Measurements from ENCODE around the gene KCNQ1. TPM values are rescaled to one million over a fixed set of nuclear protein-coding genes. Genes with fewer than 3 reads are reported as not detected.

KCNQ1 gene
- total RNA-seq, 1 experiment from 2014 or later: 1.0 TPM

DNA sequence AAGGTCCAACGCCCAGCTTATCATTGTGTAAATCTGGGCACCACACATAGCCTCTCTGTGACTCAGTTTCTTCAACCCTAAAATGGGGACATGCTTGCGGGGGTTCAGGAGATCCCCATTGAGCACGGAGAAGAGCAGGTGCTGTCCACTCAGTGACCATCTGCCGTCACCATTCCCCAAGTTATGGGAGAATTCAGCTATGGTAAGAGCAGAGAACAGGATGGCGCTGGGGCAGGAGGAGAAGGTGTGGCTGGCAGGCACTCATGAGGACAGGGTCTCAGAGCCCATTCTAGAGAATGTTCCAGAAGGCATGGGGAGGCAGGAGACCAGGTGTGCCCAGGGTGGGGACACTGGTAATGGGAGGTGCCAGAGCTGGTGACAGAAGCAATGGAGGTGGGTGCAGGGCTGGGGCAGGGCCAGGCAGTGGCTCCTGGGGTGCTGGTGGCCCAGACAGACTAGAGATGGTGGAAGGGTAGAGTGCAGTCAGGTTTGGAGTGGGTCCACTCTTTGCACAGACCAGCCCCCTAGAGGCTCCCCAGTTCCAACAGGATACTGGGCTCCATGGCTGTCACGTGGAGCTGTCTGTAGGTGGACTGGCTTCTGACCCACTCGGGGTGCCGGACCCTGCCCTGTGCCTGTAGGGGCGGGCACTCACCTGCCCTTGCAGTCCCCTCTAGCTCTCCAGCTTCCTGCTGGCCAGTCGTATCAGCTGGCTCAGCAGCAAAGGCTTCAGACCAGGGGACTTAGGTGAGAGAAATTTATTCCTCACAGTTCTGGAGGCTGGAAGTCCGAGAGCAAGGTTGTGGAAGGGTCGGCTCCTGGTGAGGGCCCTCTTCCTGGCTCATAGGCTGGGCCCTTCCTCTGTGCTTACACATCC lies 356.1 kb downstream of the KCNQ1 start:
- peaks cover 16% of the 10 kb centered on the region for H3K9me3 Mint-ChIP-seq (ENCODE audit: unreplicated experiment)
- ChIA-PET POLR2A (no interaction called here), CTCF (no interaction called here)
- TF ChIP-seq, protein P1, sequence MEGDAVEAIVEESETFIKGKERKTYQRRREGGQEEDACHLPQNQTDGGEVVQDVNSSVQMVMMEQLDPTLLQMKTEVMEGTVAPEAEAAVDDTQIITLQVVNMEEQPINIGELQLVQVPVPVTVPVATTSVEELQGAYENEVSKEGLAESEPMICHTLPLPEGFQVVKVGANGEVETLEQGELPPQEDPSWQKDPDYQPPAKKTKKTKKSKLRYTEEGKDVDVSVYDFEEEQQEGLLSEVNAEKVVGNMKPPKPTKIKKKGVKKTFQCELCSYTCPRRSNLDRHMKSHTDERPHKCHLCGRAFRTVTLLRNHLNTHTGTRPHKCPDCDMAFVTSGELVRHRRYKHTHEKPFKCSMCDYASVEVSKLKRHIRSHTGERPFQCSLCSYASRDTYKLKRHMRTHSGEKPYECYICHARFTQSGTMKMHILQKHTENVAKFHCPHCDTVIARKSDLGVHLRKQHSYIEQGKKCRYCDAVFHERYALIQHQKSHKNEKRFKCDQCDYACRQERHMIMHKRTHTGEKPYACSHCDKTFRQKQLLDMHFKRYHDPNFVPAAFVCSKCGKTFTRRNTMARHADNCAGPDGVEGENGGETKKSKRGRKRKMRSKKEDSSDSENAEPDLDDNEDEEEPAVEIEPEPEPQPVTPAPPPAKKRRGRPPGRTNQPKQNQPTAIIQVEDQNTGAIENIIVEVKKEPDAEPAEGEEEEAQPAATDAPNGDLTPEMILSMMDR (IDR thresholded peaks at IDR 0.05; ENCODE audit: insufficient read depth in 1 of 2, low read depth in 1 of 2, low read length in 1 of 2, severe bottlenecking in 1 of 2, unreplicated experiment in 1 of 2): no peak
- no TSS peak for BruUV-seq (replicated peaks)
- H3K27me3 Mint-ChIP-seq (ENCODE audit: insufficient read depth, unreplicated experiment): no peaks in the 10 kb centered on the region
- H3K27ac Mint-ChIP-seq (ENCODE audit: unreplicated experiment): no peak overlapping the region
- DNase-seq: no peak
- no peaks in the 10 kb centered on the region for H3K36me3 ChIP-seq (ENCODE audit: control insufficient read depth, insufficient read depth, low read length)
- no peaks in the 10 kb centered on the region for H3K36me3 Mint-ChIP-seq (ENCODE audit: insufficient read depth, unreplicated experiment)
- H3K4me1 ChIP-seq: no peaks in the 10 kb centered on the region
- no peak overlapping the region for H3K4me3 Mint-ChIP-seq (ENCODE audit: unreplicated experiment)
- intact Hi-C loops (cut with micrococcal nuclease; ENCODE audit: unreplicated experiment): no loop called here
- H3K4me1 Mint-ChIP-seq (ENCODE audit: low read depth, unreplicated experiment): peaks cover 6% of the 10 kb centered on the region
- no peak overlapping the region for H3K4me3 ChIP-seq (ENCODE audit: low read depth, low read length)
- H3K9me3 ChIP-seq: peaks cover 4% of the 10 kb centered on the region; the same call in 1 of the 2 replicates
- no peaks in the 10 kb centered on the region for H3K27me3 ChIP-seq (replicated peaks; ENCODE audit: control insufficient read depth, insufficient read depth, low read length)

DNA sequence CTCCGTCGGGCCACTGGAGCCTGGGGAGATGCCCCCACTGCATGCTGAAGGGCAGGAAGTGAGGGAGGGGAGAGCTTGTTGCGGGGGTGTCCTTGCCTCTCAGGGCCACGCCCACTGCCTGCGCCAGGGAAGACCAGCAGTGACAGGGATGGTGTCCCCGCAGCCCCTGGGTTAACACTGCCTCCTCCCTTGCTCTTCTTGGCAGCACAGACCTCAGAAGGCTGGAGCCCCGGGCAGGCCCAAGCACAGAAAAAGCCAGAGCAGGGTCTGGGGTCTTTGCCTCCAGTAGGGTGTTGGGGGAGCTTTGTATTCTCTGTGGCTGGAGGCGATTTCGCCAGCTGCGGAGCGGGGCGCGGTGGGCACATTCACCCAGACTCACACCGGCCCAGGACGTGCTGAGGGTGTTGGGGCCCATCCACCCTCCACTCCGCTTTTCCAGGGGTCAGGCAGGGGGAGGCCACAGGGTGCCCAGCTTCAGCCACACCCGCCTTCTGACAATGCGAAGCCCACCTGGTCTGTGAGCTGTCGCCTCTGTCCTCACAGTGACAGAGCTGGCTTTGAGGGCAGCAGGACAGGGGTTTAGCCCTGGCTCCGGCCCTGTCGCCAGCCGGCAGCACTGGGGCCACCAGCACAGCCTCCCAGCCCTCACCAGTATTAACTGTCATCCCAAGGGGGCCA lies 357.0 kb downstream of the KCNQ1 start:
- H3K36me3 Mint-ChIP-seq (ENCODE audit: insufficient read depth, unreplicated experiment): no peaks in the 10 kb centered on the region
- no peak overlapping the region for H3K4me3 Mint-ChIP-seq (ENCODE audit: unreplicated experiment)
- Histone ChIP-seq H3K4me3 (ENCODE audit: low read depth, low read length) (no peak overlapping the region), H3K9me3 (peaks cover 4% of the 10 kb centered on the region; the same call in 1 of the 2 replicates), H3K4me1 (no peaks in the 10 kb centered on the region), H3K27me3 (replicated peaks; ENCODE audit: control insufficient read depth, insufficient read depth, low read length) (no peaks in the 10 kb centered on the region), H3K36me3 (ENCODE audit: control insufficient read depth, insufficient read depth, low read length) (no peaks in the 10 kb centered on the region)
- no peak overlapping the region for H3K27ac Mint-ChIP-seq (ENCODE audit: unreplicated experiment)
- TF ChIP-seq, protein P1 (IDR thresholded peaks at IDR 0.05; ENCODE audit: insufficient read depth in 1 of 2, low read depth in 1 of 2, low read length in 1 of 2, severe bottlenecking in 1 of 2, unreplicated experiment in 1 of 2): no peak
- ChIA-PET CTCF (no interaction called here), POLR2A (no interaction called here)
- no peaks in the 10 kb centered on the region for H3K27me3 Mint-ChIP-seq (ENCODE audit: insufficient read depth, unreplicated experiment)
- intact Hi-C loops (cut with micrococcal nuclease; ENCODE audit: unreplicated experiment): no loop called here
- H3K9me3 Mint-ChIP-seq (ENCODE audit: unreplicated experiment): peaks cover 16% of the 10 kb centered on the region
- no TSS peak for BruUV-seq (replicated peaks)
- H3K4me1 Mint-ChIP-seq (ENCODE audit: low read depth, unreplicated experiment): peaks cover 6% of the 10 kb centered on the region
- peak in 1 of 2 experiments; percentile 27 for DNase-seq

DNA sequence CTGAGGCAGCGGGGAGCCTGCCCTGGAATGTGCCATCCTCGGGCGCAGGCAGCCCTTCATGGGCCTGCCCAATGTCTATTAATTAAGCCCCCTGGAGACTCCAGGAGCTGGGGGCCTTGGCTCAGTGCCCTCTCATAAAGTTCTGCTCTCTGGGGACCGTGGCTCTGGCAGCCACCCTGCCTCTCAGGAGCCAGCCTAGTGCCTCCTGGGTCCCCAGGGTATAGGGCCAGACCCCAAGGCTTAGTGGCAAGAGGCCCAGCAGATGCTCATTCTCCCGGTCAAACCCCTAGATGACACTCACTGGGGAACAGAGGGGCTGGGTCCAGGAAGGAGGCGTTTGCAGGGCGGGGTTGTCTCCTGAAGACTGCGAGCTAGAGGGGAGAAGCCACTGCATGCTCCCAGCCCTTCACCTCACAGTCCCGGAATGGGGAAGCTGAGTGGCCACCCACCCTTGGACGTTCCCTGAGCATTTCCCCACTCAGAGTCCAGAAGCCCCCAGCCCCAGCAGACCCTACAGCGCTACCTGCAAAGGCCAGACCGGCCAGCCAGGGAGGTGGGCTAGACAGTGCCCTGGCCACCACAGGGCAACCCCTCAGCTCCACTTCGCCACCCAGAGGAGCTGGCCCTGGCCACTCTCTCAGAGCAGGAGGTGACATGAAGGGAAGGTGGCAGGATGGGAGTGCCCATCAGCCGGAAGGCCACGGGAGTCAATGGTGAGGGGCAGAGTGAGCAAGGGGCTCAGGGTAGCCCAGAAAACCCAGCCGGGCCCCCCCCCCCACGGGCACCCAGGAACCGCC lies 357.8 kb downstream of the KCNQ1 start:
- TF ChIP-seq, protein P1 (IDR thresholded peaks at IDR 0.05; ENCODE audit: insufficient read depth in 1 of 2, low read depth in 1 of 2, low read length in 1 of 2, severe bottlenecking in 1 of 2, unreplicated experiment in 1 of 2): no peak
- H3K4me1 ChIP-seq: no peaks in the 10 kb centered on the region
- Mint-ChIP-seq H3K4me3 (ENCODE audit: unreplicated experiment) (no peak overlapping the region), H3K9me3 (ENCODE audit: unreplicated experiment) (peaks cover 16% of the 10 kb centered on the region), H3K36me3 (ENCODE audit: insufficient read depth, unreplicated experiment) (no peaks in the 10 kb centered on the region), H3K27ac (ENCODE audit: unreplicated experiment) (no peak overlapping the region), H3K4me1 (ENCODE audit: low read depth, unreplicated experiment) (peaks cover 6% of the 10 kb centered on the region), H3K27me3 (ENCODE audit: insufficient read depth, unreplicated experiment) (no peaks in the 10 kb centered on the region)
- no peak overlapping the region for H3K4me3 ChIP-seq (ENCODE audit: low read depth, low read length)
- no TSS peak for BruUV-seq (replicated peaks)
- DNase-seq: peak in 1 of 2 experiments; percentile 21
- intact Hi-C loops (cut with micrococcal nuclease; ENCODE audit: unreplicated experiment): no loop called here
- no peaks in the 10 kb centered on the region for H3K27me3 ChIP-seq (replicated peaks; ENCODE audit: control insufficient read depth, insufficient read depth, low read length)
- POLR2A ChIA-PET: no interaction called here
- peaks cover 4% of the 10 kb centered on the region; the same call in 1 of the 2 replicates for H3K9me3 ChIP-seq
- CTCF ChIA-PET: no interaction called here
- no peaks in the 10 kb centered on the region for H3K36me3 ChIP-seq (ENCODE audit: control insufficient read depth, insufficient read depth, low read length)

Measured in Caco-2 (cell line).